Tibial nerve (tissue), 4 donors: ENCODE data around the gene EPHX1.

Experiments
- EP300 ChIP-seq, 2 donors: sonication (generic); formaldehyde crosslinking; IDR thresholded peaks; one replicate each; pipeline ENCODE4 v1.6.1; 2017; ENCODE audit warnings: antibody characterized with exemption in 2 of 2, mild to moderate bottlenecking in 1 of 2
- POLR2A ChIP-seq, 2 donors: fragments of 450-650 bp; IDR thresholded peaks; one replicate each; pipeline ENCODE4 v1.6.1; 2017; ENCODE audit warnings: antibody characterized with exemption in 2 of 2, mild to moderate bottlenecking in 2 of 2, moderate library complexity in 2 of 2
- TF ChIP-seq, protein P1 (sequence below), 5 experiments: fragments of 200-600 bp in 3 of 5; fragments of 450-650 bp in 2 of 5; sonication (generic) in 3 of 5; IDR thresholded peaks; one replicate each; pipeline ENCODE4 v1.5.1; 2016 to 2019; ENCODE audit warnings: antibody characterized with exemption in 5 of 5, mild to moderate bottlenecking in 3 of 5, moderate library complexity in 2 of 5

DNA sequence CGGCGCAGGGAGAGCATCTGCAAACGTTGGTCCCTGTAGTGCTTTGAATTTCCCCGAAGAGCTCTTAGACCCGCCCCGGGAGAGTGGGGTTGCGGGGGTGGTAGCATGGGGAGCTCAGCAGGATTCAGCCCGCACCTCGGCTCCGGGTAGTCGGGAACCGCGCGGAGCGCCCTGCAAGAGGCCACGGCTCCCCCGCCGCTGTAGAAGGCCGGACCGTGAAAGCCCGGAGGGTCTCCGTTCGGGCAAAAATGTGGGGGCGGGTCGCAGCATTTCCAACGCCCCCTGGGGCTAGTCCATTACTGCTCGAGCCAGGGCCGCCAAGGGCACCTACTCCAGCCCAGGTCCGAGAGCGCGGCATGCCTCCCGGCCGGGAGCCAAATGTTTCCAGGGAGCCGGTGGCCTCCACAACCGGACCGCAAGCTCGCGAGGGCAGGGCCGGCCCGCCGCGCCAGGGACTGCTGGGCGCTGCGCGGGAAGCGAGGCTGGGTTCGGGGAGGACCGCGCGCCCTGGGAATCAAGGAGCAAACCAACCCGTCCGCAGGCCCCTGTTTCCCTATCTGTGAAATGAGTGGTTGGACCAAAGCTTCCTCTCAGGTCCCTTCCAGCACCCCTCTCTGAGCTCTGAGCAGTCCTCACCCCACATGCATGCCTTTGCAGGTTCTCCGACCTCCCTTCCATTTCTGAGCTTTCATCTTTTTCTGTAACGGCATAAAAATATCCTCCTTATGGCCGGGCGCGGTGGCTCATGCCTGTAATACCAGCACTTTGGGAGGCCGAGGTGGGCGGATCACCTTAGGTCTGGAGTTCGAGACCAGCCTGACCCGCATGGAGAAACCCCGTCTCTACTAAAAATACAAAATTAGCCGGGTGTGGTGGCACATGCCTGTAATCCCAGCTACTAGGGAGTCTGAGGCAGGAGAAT lies 73.0 kb downstream of the EPHX1 start:
- TF ChIP-seq, protein P1, sequence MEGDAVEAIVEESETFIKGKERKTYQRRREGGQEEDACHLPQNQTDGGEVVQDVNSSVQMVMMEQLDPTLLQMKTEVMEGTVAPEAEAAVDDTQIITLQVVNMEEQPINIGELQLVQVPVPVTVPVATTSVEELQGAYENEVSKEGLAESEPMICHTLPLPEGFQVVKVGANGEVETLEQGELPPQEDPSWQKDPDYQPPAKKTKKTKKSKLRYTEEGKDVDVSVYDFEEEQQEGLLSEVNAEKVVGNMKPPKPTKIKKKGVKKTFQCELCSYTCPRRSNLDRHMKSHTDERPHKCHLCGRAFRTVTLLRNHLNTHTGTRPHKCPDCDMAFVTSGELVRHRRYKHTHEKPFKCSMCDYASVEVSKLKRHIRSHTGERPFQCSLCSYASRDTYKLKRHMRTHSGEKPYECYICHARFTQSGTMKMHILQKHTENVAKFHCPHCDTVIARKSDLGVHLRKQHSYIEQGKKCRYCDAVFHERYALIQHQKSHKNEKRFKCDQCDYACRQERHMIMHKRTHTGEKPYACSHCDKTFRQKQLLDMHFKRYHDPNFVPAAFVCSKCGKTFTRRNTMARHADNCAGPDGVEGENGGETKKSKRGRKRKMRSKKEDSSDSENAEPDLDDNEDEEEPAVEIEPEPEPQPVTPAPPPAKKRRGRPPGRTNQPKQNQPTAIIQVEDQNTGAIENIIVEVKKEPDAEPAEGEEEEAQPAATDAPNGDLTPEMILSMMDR (IDR thresholded peaks at IDR 0.05) = peak in 1 of 5 experiments; percentile 17
- TF ChIP-seq EP300 (IDR thresholded peaks at IDR 0.05) (no peak), POLR2A (IDR thresholded peaks at IDR 0.05) (no peak)
